ENCODE data around the gene RGS8.

RGS8 gene

GRCh38 chr1:182682406-182682805 is 2.0 kb downstream of the RGS8 start:
- Histone ChIP-seq H2BK120ac (ENCODE audit: low read depth, low read length) (no peak overlapping the region), H3K4ac (ENCODE audit: low read depth in 1 of 2, low read length in 2 of 2) (no peak overlapping the region), H3K79me1 (replicated peaks; ENCODE audit: low read length, poor library complexity, severe bottlenecking) (no peaks in the 10 kb centered on the region), H2AK5ac (ENCODE audit: low read length, severe bottlenecking) (no peak overlapping the region), H3K36me3 (ENCODE audit: control insufficient read depth in 1 of 2, insufficient read depth in 2 of 2, low read depth in 1 of 2, low read length in 2 of 2) (no peaks in the 10 kb centered on the region), H3K4me1 (ENCODE audit: control insufficient read depth, insufficient read depth, low read depth, low read length) (peaks cover 4% of the 10 kb centered on the region), H3K23ac (ENCODE audit: low read length in 2 of 2) (no peak overlapping the region), H2BK15ac (ENCODE audit: low read depth, poor library complexity, severe bottlenecking) (no peak overlapping the region), H4K8ac (ENCODE audit: low read length) (no peak overlapping the region), H3K9me3 (ENCODE audit: control insufficient read depth, low read length) (no peaks in the 10 kb centered on the region), H2BK12ac (ENCODE audit: low read length in 2 of 2) (no peak overlapping the region), H3K4me3 (ENCODE audit: insufficient read depth in 1 of 2, low read depth in 1 of 2, low read length in 2 of 2) (no peak overlapping the region), H3K27ac (ENCODE audit: low read length, poor library complexity, severe bottlenecking) (no peak overlapping the region), H3K4me2 (ENCODE audit: low read length, poor library complexity, severe bottlenecking) (no peak overlapping the region), H2BK5ac (ENCODE audit: low read depth, low read length, poor library complexity, severe bottlenecking) (no peak overlapping the region), H4K91ac (ENCODE audit: low read length) (no peak overlapping the region), H3K27me3 (ENCODE audit: control insufficient read depth in 1 of 2, insufficient read depth in 1 of 2, low read length in 2 of 2) (peaks cover 0 to 49% of the 10 kb centered on the region in 2 experiments), H3K14ac (ENCODE audit: low read length in 2 of 2) (no peak overlapping the region), H2AFZ (ENCODE audit: low read depth, low read length) (no peak overlapping the region), H3K18ac (ENCODE audit: low read depth in 1 of 2, low read length in 2 of 2) (no peak overlapping the region), H3K9ac (ENCODE audit: low read length) (no peak overlapping the region)
- DNase-seq, result no peak
- 57% methylated on average over 1 of the region's 1 CpG for WGBS

- H4K8ac ChIP-seq (ENCODE audit: low read length), result no peak overlapping the region
- H3K27me3 ChIP-seq (ENCODE audit: control insufficient read depth in 1 of 2, insufficient read depth in 1 of 2, low read length in 2 of 2), result peaks cover 0 to 43% of the 10 kb centered on the region in 2 experiments
- H2BK12ac ChIP-seq (ENCODE audit: low read length in 2 of 2), result no peak overlapping the region
- no peak overlapping the region for H2AFZ ChIP-seq (ENCODE audit: low read depth, low read length)
- 80% methylated on average over 8 of the region's 8 CpGs for WGBS
- no peak overlapping the region for H3K9ac ChIP-seq (ENCODE audit: low read length)
- DNase-seq, result no peak
- H3K4me3 ChIP-seq (ENCODE audit: insufficient read depth in 1 of 2, low read depth in 1 of 2, low read length in 2 of 2), result no peak overlapping the region
- no peak overlapping the region for H3K14ac ChIP-seq (ENCODE audit: low read length in 2 of 2)
- H3K4me2 ChIP-seq (ENCODE audit: low read length, poor library complexity, severe bottlenecking), result no peak overlapping the region
- peak overlapping the region; percentile 68 for H2BK15ac ChIP-seq (ENCODE audit: low read depth, poor library complexity, severe bottlenecking)
- H3K36me3 ChIP-seq (ENCODE audit: control insufficient read depth in 1 of 2, insufficient read depth in 2 of 2, low read depth in 1 of 2, low read length in 2 of 2), result no peaks in the 10 kb centered on the region
- H3K4me1 ChIP-seq (ENCODE audit: control insufficient read depth, insufficient read depth, low read depth, low read length), result peaks cover 4% of the 10 kb centered on the region
- H3K4ac ChIP-seq (ENCODE audit: low read depth in 1 of 2, low read length in 2 of 2), result no peak overlapping the region
- H2BK120ac ChIP-seq (ENCODE audit: low read depth, low read length), result no peak overlapping the region
- no peak overlapping the region for H2AK5ac ChIP-seq (ENCODE audit: low read length, severe bottlenecking)
- no peaks in the 10 kb centered on the region for H3K79me1 ChIP-seq (replicated peaks; ENCODE audit: low read length, poor library complexity, severe bottlenecking)
- no peak overlapping the region for H3K18ac ChIP-seq (ENCODE audit: low read depth in 1 of 2, low read length in 2 of 2)
- H3K27ac ChIP-seq (ENCODE audit: low read length, poor library complexity, severe bottlenecking), result no peak overlapping the region
- H3K9me3 ChIP-seq (ENCODE audit: control insufficient read depth, low read length), result no peaks in the 10 kb centered on the region
- H4K91ac ChIP-seq (ENCODE audit: low read length), result no peak overlapping the region
- H2BK5ac ChIP-seq (ENCODE audit: low read depth, low read length, poor library complexity, severe bottlenecking), result no peak overlapping the region
- no peak overlapping the region for H3K23ac ChIP-seq (ENCODE audit: low read length in 2 of 2)
Observed at GRCh38 chr1:182681568-182681912, 2.8 kb downstream of the RGS8 start.

GRCh38 chr1:182680901-182681567 is 3.4 kb downstream of the RGS8 start:
- Histone ChIP-seq H3K4me1 (ENCODE audit: control insufficient read depth, insufficient read depth, low read depth, low read length) (peaks cover 4% of the 10 kb centered on the region), H3K9me3 (ENCODE audit: control insufficient read depth, low read length) (no peaks in the 10 kb centered on the region), H3K18ac (ENCODE audit: low read depth in 1 of 2, low read length in 2 of 2) (no peak overlapping the region), H2BK15ac (ENCODE audit: low read depth, poor library complexity, severe bottlenecking) (no peak overlapping the region), H3K79me1 (replicated peaks; ENCODE audit: low read length, poor library complexity, severe bottlenecking) (no peaks in the 10 kb centered on the region), H3K23ac (ENCODE audit: low read length in 2 of 2) (peak overlapping the region in 1 of 2 experiments; percentile 65), H3K14ac (ENCODE audit: low read length in 2 of 2) (no peak overlapping the region), H4K8ac (ENCODE audit: low read length) (no peak overlapping the region), H3K27ac (ENCODE audit: low read length, poor library complexity, severe bottlenecking) (no peak overlapping the region), H3K36me3 (ENCODE audit: control insufficient read depth in 1 of 2, insufficient read depth in 2 of 2, low read depth in 1 of 2, low read length in 2 of 2) (no peaks in the 10 kb centered on the region), H3K4me2 (ENCODE audit: low read length, poor library complexity, severe bottlenecking) (no peak overlapping the region), H3K4ac (ENCODE audit: low read depth in 1 of 2, low read length in 2 of 2) (no peak overlapping the region), H2BK120ac (ENCODE audit: low read depth, low read length) (no peak overlapping the region), H2BK12ac (ENCODE audit: low read length in 2 of 2) (no peak overlapping the region), H3K4me3 (ENCODE audit: insufficient read depth in 1 of 2, low read depth in 1 of 2, low read length in 2 of 2) (no peak overlapping the region), H2AK5ac (ENCODE audit: low read length, severe bottlenecking) (no peak overlapping the region), H2BK5ac (ENCODE audit: low read depth, low read length, poor library complexity, severe bottlenecking) (no peak overlapping the region), H2AFZ (ENCODE audit: low read depth, low read length) (no peak overlapping the region), H3K9ac (ENCODE audit: low read length) (no peak overlapping the region), H4K91ac (ENCODE audit: low read length) (no peak overlapping the region), H3K27me3 (ENCODE audit: control insufficient read depth in 1 of 2, insufficient read depth in 1 of 2, low read length in 2 of 2) (peaks cover 0 to 38% of the 10 kb centered on the region in 2 experiments)
- DNase-seq, result no peak
- WGBS, result 68% methylated on average over 4 of the region's 4 CpGs

- H4K91ac ChIP-seq (ENCODE audit: low read length), result no peak overlapping the region
- no peak overlapping the region for H3K18ac ChIP-seq (ENCODE audit: low read depth in 1 of 2, low read length in 2 of 2)
- WGBS, result 80% methylated on average over 4 of the region's 4 CpGs
- H3K4me2 ChIP-seq (ENCODE audit: low read length, poor library complexity, severe bottlenecking), result no peak overlapping the region
- no peak overlapping the region for H2AK5ac ChIP-seq (ENCODE audit: low read length, severe bottlenecking)
- H3K79me1 ChIP-seq (replicated peaks; ENCODE audit: low read length, poor library complexity, severe bottlenecking), result no peaks in the 10 kb centered on the region
- H3K9ac ChIP-seq (ENCODE audit: low read length), result no peak overlapping the region
- H3K4me3 ChIP-seq (ENCODE audit: insufficient read depth in 1 of 2, low read depth in 1 of 2, low read length in 2 of 2), result no peak overlapping the region
- no peak overlapping the region for H4K8ac ChIP-seq (ENCODE audit: low read length)
- H2BK5ac ChIP-seq (ENCODE audit: low read depth, low read length, poor library complexity, severe bottlenecking), result no peak overlapping the region
- H2BK12ac ChIP-seq (ENCODE audit: low read length in 2 of 2), result no peak overlapping the region
- H3K36me3 ChIP-seq (ENCODE audit: control insufficient read depth in 1 of 2, insufficient read depth in 2 of 2, low read depth in 1 of 2, low read length in 2 of 2), result no peaks in the 10 kb centered on the region
- H3K4ac ChIP-seq (ENCODE audit: low read depth in 1 of 2, low read length in 2 of 2), result no peak overlapping the region
- no peak overlapping the region for H2AFZ ChIP-seq (ENCODE audit: low read depth, low read length)
- H3K4me1 ChIP-seq (ENCODE audit: control insufficient read depth, insufficient read depth, low read depth, low read length), result peaks cover 4% of the 10 kb centered on the region
- no peak for DNase-seq
- no peak overlapping the region for H2BK120ac ChIP-seq (ENCODE audit: low read depth, low read length)
- H3K27ac ChIP-seq (ENCODE audit: low read length, poor library complexity, severe bottlenecking), result no peak overlapping the region
- H2BK15ac ChIP-seq (ENCODE audit: low read depth, poor library complexity, severe bottlenecking), result no peak overlapping the region
- no peak overlapping the region for H3K14ac ChIP-seq (ENCODE audit: low read length in 2 of 2)
- no peak overlapping the region for H3K23ac ChIP-seq (ENCODE audit: low read length in 2 of 2)
- H3K27me3 ChIP-seq (ENCODE audit: control insufficient read depth in 1 of 2, insufficient read depth in 1 of 2, low read length in 2 of 2), result peaks cover 0 to 32% of the 10 kb centered on the region in 2 experiments
- no peaks in the 10 kb centered on the region for H3K9me3 ChIP-seq (ENCODE audit: control insufficient read depth, low read length)
Observed at GRCh38 chr1:182680408-182680807, 4.0 kb downstream of the RGS8 start.

Measured in mesenchymal stem cell (in vitro differentiated cells and primary cell).